Pancreas (tissue), 10 donors: ENCODE data around the gene ACER1. TPM values are rescaled to one million over a fixed set of nuclear protein-coding genes. Genes with fewer than 3 reads are reported as not detected.

Experiments used
- ATAC-seq, 4 donors: fragments of 200-7000 bp; cut with Tn5 transposase; one replicate each; pipeline versions ENCODE4 v1.8.0 to v1.9.1; 2020; ENCODE audit warnings: mild to moderate bottlenecking in 4 of 4, moderate library complexity in 4 of 4
- DNase-seq, 6 donors: peaks; one replicate each; pipeline ENCODE4 v3.0.0-alpha.2; 2020
- FAIRE-seq: peaks from 2 replicates; lab custom pipeline; 2012; peaks lifted over from hg19 to GRCh38; lab: Jason Lieb, UNC
- H3K27ac ChIP-seq, 4 donors: fragments of 200-600 bp; sonication (generic); 1 replicate in 3 of 4; 2 replicates in 1 of 4; pipeline versions ENCODE4 v1.5.0 to v1.8.0; 2020
- H3K27me3 ChIP-seq, 4 donors: fragments of 200-600 bp; one replicate each; pipeline ENCODE4 v1.8.0; 2021
- H3K36me3 ChIP-seq, 3 donors: fragments of 200-600 bp; sonication (generic) in 1 of 3; one replicate each; pipeline versions ENCODE4 v1.5.0 to v1.8.0; 2020 to 2021
- H3K4me1 ChIP-seq, 3 donors: fragments of 200-600 bp; one replicate each; pipeline ENCODE4 v1.8.0; 2021
- H3K4me3 ChIP-seq, 4 donors: fragments of 200-600 bp; sonication (generic) in 2 of 4; one replicate each; pipeline versions ENCODE4 v1.5.0 to v1.8.0; 2020 to 2021
- H3K9me3 ChIP-seq, 4 donors: fragments of 200-600 bp; one replicate each; pipeline ENCODE4 v1.8.0; 2021
- CTCF ChIP-seq, 4 donors: fragments of 200-600 bp; sonication (generic) in 3 of 4; IDR thresholded peaks; one replicate each; pipeline versions ENCODE4 v1.5.0 to v1.8.0; 2021; ENCODE audit warnings: antibody characterized with exemption in 4 of 4
- WGBS, 2 donors: extraction: QIAGEN DNeasy Blood & Tissue Kit; methylation state at CpG; one replicate each; pipeline ENCODE4 v1.1.7; 2013; 5-methylcytosine and 5-hydroxymethylcytosine counted together
- intact Hi-C, 3 donors: fragments of 100-400 bp; cut with DNase I; formaldehyde crosslinking; loops; one replicate each; pipeline versions ENCODE4 v1.11.1 to v1.14.2; 2022
- polyA plus RNA-seq, 2 donors: library from polyadenylated mRNA; stranded (reverse); fragments of 200-250 nt; gene quantifications; one replicate each; pipeline ENCODE4 v1.2.3, GENCODE V29; 2013
- total RNA-seq, 6 donors: library from RNA; stranded (reverse); fragmentation: NEBNext Ultra II Directional in 4 of 6; extraction: Animal tissue kit (Norgen Biotek cat#: 25700) in 4 of 6; gene quantifications; one replicate each; pipeline versions ENCODE4 v1.2.1 to v1.2.4, GENCODE V29; 2021 to 2023
- donor health status: healthy with polysubstance abuse.
- donor health status: DM: no; HTN: no; CAD: no; lungs with moderate emphysema.
- donor health status: DM: no; HTN: no; CAD: no.
- donor health status: control.
- donor health status: control.
- donor health status: Bipolar disorder and iron deficiency.
- donor health status: DM: yes; HTN: yes; CAD: no.
- donor health status: DM: no; HTN: no; CAD: no.
- donor health status: DM: no; HTN: no; CAD: no.
- donor health status: DM: yes; HTN: yes; CAD: no.

ACER1 gene
- total and polyA plus RNA-seq, 8 donors: not detected

DNA sequence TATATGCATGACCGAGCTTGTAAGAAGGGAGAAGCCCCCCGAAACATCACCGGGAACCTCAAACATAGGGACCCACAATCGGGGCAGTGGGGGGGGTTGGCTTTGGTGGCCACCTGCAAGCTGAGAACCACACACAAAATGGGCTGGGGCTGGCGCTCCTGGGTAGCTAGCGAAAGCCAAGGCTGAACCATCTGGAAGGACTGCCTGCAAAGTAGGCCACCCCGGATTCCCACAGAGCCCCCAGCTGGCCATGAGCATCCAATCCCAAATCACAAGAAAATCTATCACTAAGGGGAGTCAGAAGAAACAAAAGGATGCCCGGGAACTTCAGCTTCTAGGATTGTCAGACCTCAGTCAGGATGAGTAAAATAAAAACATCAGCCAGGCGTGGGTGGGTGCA lies 45.1 kb upstream of the ACER1 start:
- Histone ChIP-seq H3K4me3 (no peak overlapping the region), H3K36me3 (peaks cover 9 to 42% (median 26%) of the 10 kb centered on the region in 3 donors), H3K27ac (no peak overlapping the region), H3K4me1 (no peaks in the 10 kb centered on the region), H3K27me3 (no peaks in the 10 kb centered on the region), H3K9me3 (no peaks in the 10 kb centered on the region)
- WGBS, 2 donors: 86 to 93% methylated on average over 9 of the region's 9 CpGs
- DNase-seq (no peak), ATAC-seq (no peak), FAIRE-seq (no peak)
- TF ChIP-seq CTCF (IDR thresholded peaks at IDR 0.05): no peak
- intact Hi-C loops: no loop called here

DNA sequence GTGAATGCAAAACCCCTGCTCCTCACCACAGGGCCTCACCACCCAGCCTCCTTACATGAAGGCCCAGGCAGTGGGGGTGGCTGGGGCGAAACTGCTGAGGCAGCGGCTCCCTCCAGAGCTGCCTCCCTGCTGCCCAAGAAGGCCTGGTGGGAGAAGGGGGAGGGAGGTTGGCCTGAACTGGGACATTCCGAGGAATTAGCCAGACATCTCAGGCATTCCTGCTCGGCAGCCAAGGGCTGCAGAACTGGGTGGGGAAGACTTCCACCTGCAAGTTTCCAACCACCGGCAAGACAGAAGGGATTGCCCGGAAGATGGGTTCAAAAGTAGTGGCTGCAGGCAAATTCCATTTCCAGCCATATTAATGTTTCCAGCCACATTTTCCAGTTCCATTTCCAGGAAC lies 44.6 kb upstream of the ACER1 start:
- H3K4me1 ChIP-seq: no peaks in the 10 kb centered on the region
- no peak for ATAC-seq
- no peak for FAIRE-seq
- WGBS, 2 donors: 75 to 83% methylated on average over 6 of the region's 6 CpGs
- H3K27me3 ChIP-seq: no peaks in the 10 kb centered on the region
- peaks cover 6 to 38% (median 21%) of the 10 kb centered on the region in 3 donors for H3K36me3 ChIP-seq
- no peak overlapping the region for H3K4me3 ChIP-seq
- no peak overlapping the region for H3K27ac ChIP-seq
- no peak for DNase-seq
- TF ChIP-seq CTCF (IDR thresholded peaks at IDR 0.05): no peak
- intact Hi-C loops: no loop called here
- H3K9me3 ChIP-seq: no peaks in the 10 kb centered on the region

GRCh38 chr19:6376512-6377190 lies 43.2 kb upstream of the ACER1 start:
- intact Hi-C loops: no loop called here
- no peak for FAIRE-seq
- Histone ChIP-seq H3K27me3 (no peaks in the 10 kb centered on the region), H3K36me3 (peaks cover 3 to 27% (median 17%) of the 10 kb centered on the region in 3 donors), H3K9me3 (no peaks in the 10 kb centered on the region), H3K27ac (no peak overlapping the region), H3K4me3 (no peak overlapping the region), H3K4me1 (peaks cover 0 to 4% (median 0%) of the 10 kb centered on the region in 3 donors)
- 72 to 73% methylated on average over 19 of the region's 19 CpGs for WGBS, 2 donors
- no peak for DNase-seq
- TF ChIP-seq CTCF (IDR thresholded peaks at IDR 0.05): no peak
- no peak for ATAC-seq

GRCh38 chr19:6375411-6376010 lies 42.1 kb upstream of the ACER1 start, which contains the start of gene PSPN:
Gene PSPN, minus strand, starts transcription at chr19:6375933. Its CDS starts 84 bp downstream, at chr19:6375849.
- FAIRE-seq (no peak), ATAC-seq (no peak), DNase-seq (peak in 1 of 6 donors; percentile 81)
- Histone ChIP-seq H3K9me3 (no peaks in the 10 kb centered on the region), H3K27ac (no peak within 1 kb of the TSS), H3K4me3 (no peak within 1 kb of the TSS), H3K36me3 (peaks cover 0 to 16% (median 11%) of the 10 kb centered on the region in 3 donors), H3K4me1 (peaks cover 0 to 4% (median 0%) of the 10 kb centered on the region in 3 donors), H3K27me3 (no peaks in the 10 kb centered on the region)
- TF ChIP-seq CTCF (IDR thresholded peaks at IDR 0.05): no peak
- intact Hi-C loops: no loop called here
- 87 to 89% methylated on average over 23 to 25 of the region's 25 CpGs for WGBS, 2 donors
